Liver (tissue), 9 donors: ENCODE data around the gene KLRF1. TPM values are rescaled to one million over a fixed set of nuclear protein-coding genes. Genes with fewer than 3 reads are reported as not detected.

Experiments
- DNase-seq: peaks from one replicate; pipeline ENCODE4 v3.0.0-alpha.2; 2017; ENCODE audit warnings: low spot score
- H3K27ac ChIP-seq, 2 donors: one replicate each; pipeline ENCODE4 v1.7.0; 2013; ENCODE audit warnings: inconsistent platforms in 2 of 2, low read length in 2 of 2, control low read depth in 1 of 2, low read depth in 1 of 2, mild to moderate bottlenecking in 1 of 2
- H3K27me3 ChIP-seq, 4 donors: one replicate each; pipeline versions ENCODE4 v1.6.1 to v1.7.0; 2013; ENCODE audit warnings: low read length in 3 of 4, inconsistent platforms in 1 of 4, mild to moderate bottlenecking in 1 of 4, moderate library complexity in 1 of 4; ENCODE audit not compliant: control insufficient read depth in 4 of 4, insufficient read depth in 4 of 4
- H3K36me3 ChIP-seq, 4 donors: one replicate each; pipeline versions ENCODE4 v1.6.1 to v1.7.0; 2013; ENCODE audit warnings: low read length in 3 of 4, mild to moderate bottlenecking in 3 of 4, low read depth in 1 of 4, moderate library complexity in 1 of 4; ENCODE audit not compliant: control insufficient read depth in 4 of 4, insufficient read depth in 3 of 4
- H3K4me1 ChIP-seq, 4 donors: one replicate each; pipeline versions ENCODE4 v1.6.1 to v1.7.0; 2013; ENCODE audit warnings: low read length in 3 of 4, mild to moderate bottlenecking in 3 of 4, moderate library complexity in 1 of 4; ENCODE audit not compliant: control insufficient read depth in 4 of 4, insufficient read depth in 4 of 4
- H3K4me3 ChIP-seq, 3 donors: one replicate each; pipeline versions ENCODE4 v1.6.1 to v1.7.0; 2013; ENCODE audit warnings: low read length in 3 of 3, control low read depth in 1 of 3, low read depth in 1 of 3, mild to moderate bottlenecking in 1 of 3
- H3K9ac ChIP-seq, 2 donors: one replicate each; pipeline ENCODE4 v1.7.0; 2013; ENCODE audit warnings: low read length in 2 of 2, mild to moderate bottlenecking in 2 of 2, moderate library complexity in 2 of 2, control low read depth in 1 of 2, low read depth in 1 of 2
- H3K9me3 ChIP-seq, 4 donors: one replicate each; pipeline versions ENCODE4 v1.6.1 to v1.7.0; 2013; ENCODE audit warnings: low read length in 3 of 4; ENCODE audit not compliant: control insufficient read depth in 4 of 4
- ATF3 ChIP-seq: IDR thresholded peaks from 2 replicates; pipeline ENCODE4 v1.6.1; 2016; ENCODE audit warnings: antibody characterized with exemption
- CTCF ChIP-seq: fragments of 150-350 bp; IDR thresholded peaks from 2 replicates; pipeline ENCODE4 v1.5.1; 2017; ENCODE audit warnings: improper control_type of control experiment, low read depth, low read length; ENCODE audit not compliant: missing input control
- EGR1 ChIP-seq, 2 donors: IDR thresholded peaks; 2 replicates each; pipeline ENCODE4 v1.6.1; 2016 to 2018; ENCODE audit warnings: antibody characterized with exemption in 2 of 2, low read depth in 2 of 2
- FOXA1 ChIP-seq: IDR thresholded peaks from 2 replicates; pipeline ENCODE4 v1.6.1; 2016; ENCODE audit warnings: antibody characterized with exemption
- FOXA2 ChIP-seq: IDR thresholded peaks from 2 replicates; pipeline ENCODE4 v1.6.1; 2016; ENCODE audit warnings: antibody characterized with exemption
- HNF4A ChIP-seq, 2 donors: conservative IDR thresholded peaks; 2 replicates each; pipeline ENCODE4 v1.6.1; 2016; ENCODE audit warnings: antibody characterized with exemption in 2 of 2, mild to moderate bottlenecking in 2 of 2
- HNF4G ChIP-seq: IDR thresholded peaks from 2 replicates; pipeline ENCODE4 v1.6.1; 2016; ENCODE audit warnings: antibody characterized with exemption
- JUND ChIP-seq, 2 donors: IDR thresholded peaks; 2 replicates each; pipeline ENCODE4 v1.6.1; 2016; ENCODE audit warnings: antibody characterized with exemption in 2 of 2
- MAX ChIP-seq: IDR thresholded peaks from 2 replicates; pipeline ENCODE4 v1.6.1; 2016; ENCODE audit warnings: antibody characterized with exemption
- NR2F2 ChIP-seq: IDR thresholded peaks from 2 replicates; pipeline ENCODE4 v1.6.1; 2016; ENCODE audit warnings: antibody characterized with exemption
- RAD21 ChIP-seq, 2 donors: IDR thresholded peaks; 2 replicates each; pipeline ENCODE4 v1.6.1; 2016; ENCODE audit warnings: antibody characterized with exemption in 2 of 2, mild to moderate bottlenecking in 2 of 2
- SP1 ChIP-seq: IDR thresholded peaks from 2 replicates; pipeline ENCODE4 v1.6.1; 2018; ENCODE audit warnings: antibody characterized with exemption, mild to moderate bottlenecking
- TAF1 ChIP-seq: conservative IDR thresholded peaks from 2 replicates; pipeline ENCODE4 v1.6.1; 2016; ENCODE audit warnings: antibody characterized with exemption, mild to moderate bottlenecking
- YY1 ChIP-seq: IDR thresholded peaks from 2 replicates; pipeline ENCODE4 v1.6.1; 2016; ENCODE audit warnings: antibody characterized with exemption, mild to moderate bottlenecking
- ZBTB33 ChIP-seq: IDR thresholded peaks from 2 replicates; pipeline ENCODE4 v1.6.1; 2016; ENCODE audit warnings: antibody characterized with exemption
- WGBS: extraction: QIAGEN DNeasy Blood & Tissue Kit; methylation state at CpG from one replicate; pipeline ENCODE4 v1.1.7; 2013; 5-methylcytosine and 5-hydroxymethylcytosine counted together
- polyA plus RNA-seq, 2 donors: library from polyadenylated mRNA; stranded (reverse) in 1 of 2; unstranded in 1 of 2; fragments of 200-250 nt in 1 of 2; fragments of >200 nt in 1 of 2; fragmentation: Nextera tagmentation in 1 of 2; extraction: Ambion mirVana in 1 of 2; gene quantifications; one replicate each; pipeline versions ENCODE4 v1.2.1 to v1.2.3, GENCODE V29; 2013 to 2015
- total RNA-seq, 2 donors: library from RNA; depleted of rRNA; stranded (reverse); fragments of >200 nt; gene quantifications; one replicate each; pipeline ENCODE4 v1.2.3, GENCODE V29; 2014
- donor health status: healthy.
- donor health status: healthy.
- donor health status: healthy.
- donor health status: healthy.
- donor health status: healthy.

KLRF1 gene
- total and polyA plus RNA-seq, 4 donors: 0.18 to 1.5 (median 0.76) TPM

- WGBS: 77% methylated on average over 4 of the region's 4 CpGs
- Histone ChIP-seq H3K27ac (no peak overlapping the region), H3K9ac (no peak overlapping the region), H3K4me1 (no peaks in the 10 kb centered on the region), H3K9me3 (no peaks in the 10 kb centered on the region), H3K4me3 (no peak overlapping the region), H3K36me3 (no peaks in the 10 kb centered on the region), H3K27me3 (no peaks in the 10 kb centered on the region)
- TF ChIP-seq HNF4G (no peak), YY1 (no peak), FOXA2 (no peak)
- no peak for DNase-seq
Measured at GRCh38 chr12:9806714-9807113, 20.6 kb upstream of the KLRF1 start.

DNA sequence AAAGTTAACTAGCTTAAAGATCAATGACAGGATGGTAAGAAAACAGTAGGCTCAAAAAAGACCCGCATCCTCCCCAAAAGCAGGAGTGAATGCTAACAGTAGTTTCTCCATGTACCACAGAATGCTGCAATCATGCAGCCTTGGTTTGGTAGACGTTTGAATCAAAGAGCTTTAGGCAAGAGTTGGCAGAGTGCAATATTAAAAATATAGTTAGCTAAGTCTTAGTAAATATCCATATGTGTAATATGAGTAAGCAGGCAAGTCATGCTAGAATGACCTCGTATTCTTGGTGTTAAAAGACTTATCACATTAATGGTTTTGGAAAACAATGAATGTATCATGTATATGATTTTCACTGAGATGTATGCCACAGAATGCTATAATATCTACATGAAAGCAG is 18.8 kb upstream of the KLRF1 start:
- Histone ChIP-seq H3K4me1 (peaks cover 0 to 2% (median 0%) of the 10 kb centered on the region in 4 donors), H3K9ac (no peak overlapping the region), H3K9me3 (no peaks in the 10 kb centered on the region), H3K27me3 (no peaks in the 10 kb centered on the region), H3K36me3 (no peaks in the 10 kb centered on the region), H3K4me3 (no peak overlapping the region), H3K27ac (no peak overlapping the region)
- TF ChIP-seq ATF3: no peak
- DNase-seq: no peak
- 70% methylated on average over 3 of the region's 3 CpGs for WGBS

DNA sequence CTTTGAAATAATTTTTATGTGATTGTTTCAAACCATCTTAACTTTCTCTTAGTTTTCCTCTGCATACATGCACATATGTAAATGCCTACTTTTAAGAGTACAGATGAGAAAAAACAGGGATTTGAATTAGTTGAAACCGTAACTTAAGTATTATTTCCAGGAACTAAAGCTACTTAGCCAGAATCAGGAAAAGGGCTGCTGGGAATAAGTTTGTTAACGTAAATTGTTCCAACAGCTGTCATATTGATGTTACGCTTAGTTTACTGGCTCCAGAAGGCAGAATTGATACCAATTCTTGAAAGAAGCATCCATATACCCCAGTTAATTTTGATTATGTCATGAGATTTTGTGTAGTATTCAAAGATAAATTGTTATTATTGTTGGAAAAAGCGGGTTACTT is 17.9 kb upstream of the KLRF1 start:
- no peak for DNase-seq
- Histone ChIP-seq H3K27me3 (no peaks in the 10 kb centered on the region), H3K36me3 (no peaks in the 10 kb centered on the region), H3K27ac (no peak overlapping the region), H3K4me3 (no peak overlapping the region), H3K4me1 (peaks cover 0 to 7% (median 3%) of the 10 kb centered on the region in 4 donors), H3K9me3 (no peaks in the 10 kb centered on the region), H3K9ac (no peak overlapping the region)
- TF ChIP-seq HNF4G (no peak), NR2F2 (no peak), CTCF (no peak), FOXA2 (no peak), HNF4A (conservative IDR thresholded peaks at IDR 0.05) (no peak), YY1 (no peak), JUND (IDR thresholded peaks at IDR 0.05) (no peak), ATF3 (no peak), ZBTB33 (no peak)
- 77% methylated on average over 4 of the region's 4 CpGs for WGBS

DNA sequence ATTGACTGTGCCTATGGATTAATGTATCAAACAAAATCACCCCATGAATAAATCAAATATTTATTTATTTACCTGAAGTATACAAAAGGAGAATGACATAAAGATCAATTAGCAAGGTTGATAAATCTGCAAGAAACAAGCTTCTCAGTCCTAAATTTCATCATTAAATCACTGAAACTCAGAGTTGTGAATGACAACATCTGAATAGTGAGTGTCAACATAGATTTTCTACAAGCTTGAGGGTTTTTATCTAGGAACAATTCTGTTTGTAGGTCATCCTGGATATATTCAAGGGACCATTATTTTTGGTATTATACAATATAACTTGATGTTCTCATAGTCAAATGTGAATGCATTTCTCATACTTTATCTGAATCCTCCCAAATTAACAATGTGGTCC is 17.4 kb upstream of the KLRF1 start:
- no peaks in the 10 kb centered on the region for H3K36me3 ChIP-seq
- H3K9me3 ChIP-seq: no peaks in the 10 kb centered on the region
- H3K27me3 ChIP-seq: no peaks in the 10 kb centered on the region
- DNase-seq: no peak
- H3K27ac ChIP-seq: no peak overlapping the region
- H3K4me3 ChIP-seq: no peak overlapping the region
- no peak overlapping the region for H3K9ac ChIP-seq
- peaks cover 0 to 9% (median 3%) of the 10 kb centered on the region in 4 donors for H3K4me1 ChIP-seq
- TF ChIP-seq MAX (no peak), SP1 (no peak), HNF4G (no peak), FOXA2 (no peak), EGR1 (IDR thresholded peaks at IDR 0.05; ENCODE audit: low read depth in 2 of 2) (no peak), ATF3 (no peak), FOXA1 (no peak), NR2F2 (no peak), TAF1 (no peak), RAD21 (IDR thresholded peaks at IDR 0.05) (no peak)
